Testis (tissue), 2 donors: ENCODE measurements around the gene PEX10.

Experiments
- POLR2A ChIP-seq: fragments of 450-650 bp; IDR thresholded peaks from one replicate; pipeline ENCODE4 v1.6.1; 2017; ENCODE audit warnings: antibody characterized with exemption, mild to moderate bottlenecking, moderate library complexity
- TF ChIP-seq, protein P1 (sequence below), 3 experiments: fragments of 450-650 bp in 2 of 3; fragments of 200-600 bp in 1 of 3; sonication (generic) in 1 of 3; IDR thresholded peaks; one replicate each; pipeline ENCODE4 v1.5.1; 2016 to 2019; ENCODE audit warnings: antibody characterized with exemption in 3 of 3, mild to moderate bottlenecking in 2 of 3, moderate library complexity in 1 of 3

DNA sequence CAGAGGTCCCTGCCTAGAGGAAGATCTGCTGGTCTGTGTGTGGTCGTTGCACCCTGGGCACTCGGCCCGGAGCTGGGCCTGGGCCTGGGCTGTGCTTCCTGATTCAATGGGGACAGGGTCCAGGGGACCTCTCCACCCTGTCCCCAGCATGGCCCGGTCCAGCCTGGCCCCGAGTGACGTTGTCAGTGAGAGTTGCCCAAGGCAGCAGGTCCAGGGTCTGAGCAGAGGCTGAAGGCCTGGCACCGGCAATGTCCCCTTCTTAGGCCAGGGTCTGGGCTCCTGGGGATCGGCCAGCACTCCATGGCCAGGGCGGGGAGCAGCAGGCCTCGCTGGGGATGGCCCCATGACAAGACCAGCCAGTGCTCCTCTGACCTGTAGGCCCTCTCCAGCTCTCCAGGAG is 15.6 kb upstream of the PEX10 start:
- TF ChIP-seq POLR2A, result no peak
- TF ChIP-seq, protein P1, sequence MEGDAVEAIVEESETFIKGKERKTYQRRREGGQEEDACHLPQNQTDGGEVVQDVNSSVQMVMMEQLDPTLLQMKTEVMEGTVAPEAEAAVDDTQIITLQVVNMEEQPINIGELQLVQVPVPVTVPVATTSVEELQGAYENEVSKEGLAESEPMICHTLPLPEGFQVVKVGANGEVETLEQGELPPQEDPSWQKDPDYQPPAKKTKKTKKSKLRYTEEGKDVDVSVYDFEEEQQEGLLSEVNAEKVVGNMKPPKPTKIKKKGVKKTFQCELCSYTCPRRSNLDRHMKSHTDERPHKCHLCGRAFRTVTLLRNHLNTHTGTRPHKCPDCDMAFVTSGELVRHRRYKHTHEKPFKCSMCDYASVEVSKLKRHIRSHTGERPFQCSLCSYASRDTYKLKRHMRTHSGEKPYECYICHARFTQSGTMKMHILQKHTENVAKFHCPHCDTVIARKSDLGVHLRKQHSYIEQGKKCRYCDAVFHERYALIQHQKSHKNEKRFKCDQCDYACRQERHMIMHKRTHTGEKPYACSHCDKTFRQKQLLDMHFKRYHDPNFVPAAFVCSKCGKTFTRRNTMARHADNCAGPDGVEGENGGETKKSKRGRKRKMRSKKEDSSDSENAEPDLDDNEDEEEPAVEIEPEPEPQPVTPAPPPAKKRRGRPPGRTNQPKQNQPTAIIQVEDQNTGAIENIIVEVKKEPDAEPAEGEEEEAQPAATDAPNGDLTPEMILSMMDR (IDR thresholded peaks at IDR 0.05), result no peak
